Caco-2 (cell line): ENCODE data around the gene THNSL1. TPM values are rescaled to one million over a fixed set of nuclear protein-coding genes. Genes with fewer than 3 reads are reported as not detected.

Source experiments
- BruUV-seq: library from RNA; stranded (reverse); fragments of 400-500 nt; replicated peaks from 2 replicates; lab custom pipeline; 2021; lab: Mats Ljungman, UMichigan
- CTCF ChIA-PET: fragments of 300-600 bp; sonication (Branson Sonifier 250); formaldehyde crosslinking; loops from one replicate; lab custom pipeline; 2022; ENCODE audit warnings: antibody characterized with exemption; lab: Charles Lee
- POLR2A ChIA-PET: fragments of 300-600 bp; sonication (Branson Sonifier 250); formaldehyde crosslinking; loops from one replicate; lab custom pipeline; 2022; ENCODE audit warnings: antibody characterized with exemption; lab: Charles Lee
- DNase-seq, 2 experiments: peaks; one replicate each; pipeline versions ENCODE4 v3.0.0 to v3.0.0-alpha.2; 2020 to 2022
- H3K27me3 ChIP-seq: replicated peaks from 2 replicates; pipeline ENCODE4 v1.6.0; 2011; ENCODE audit warnings: low read length; ENCODE audit not compliant: control insufficient read depth, insufficient read depth
- H3K36me3 ChIP-seq: 2 replicates; pipeline ENCODE4 v1.5.1; 2011; ENCODE audit warnings: low read length; ENCODE audit not compliant: control insufficient read depth, insufficient read depth
- H3K4me1 ChIP-seq: fragments of 250-450 bp; sonication (Bioruptor Pico); 2 replicates; pipeline ENCODE4 v1.5.1; 2020; ENCODE audit warnings: mild to moderate bottlenecking
- H3K4me3 ChIP-seq: 2 replicates; pipeline ENCODE4 v1.5.1; 2011; ENCODE audit warnings: low read depth, mild to moderate bottlenecking, control low read depth, low read length
- H3K9me3 ChIP-seq: fragments of 250-450 bp; sonication (Bioruptor Pico); 2 replicates; pipeline ENCODE4 v1.5.1; 2020; ENCODE audit warnings: mild to moderate bottlenecking, moderate library complexity
- H3K27ac Mint-ChIP-seq: one replicate; pipeline ENCODE4 v1.8.0; 2022; ENCODE audit warnings: mixed read lengths; ENCODE audit not compliant: unreplicated experiment
- H3K27me3 Mint-ChIP-seq: one replicate; pipeline ENCODE4 v1.8.0; 2022; ENCODE audit warnings: mixed read lengths; ENCODE audit not compliant: insufficient read depth, unreplicated experiment
- H3K36me3 Mint-ChIP-seq: one replicate; pipeline ENCODE4 v1.8.0; 2022; ENCODE audit warnings: mild to moderate bottlenecking, mixed read lengths; ENCODE audit not compliant: insufficient read depth, unreplicated experiment
- H3K4me1 Mint-ChIP-seq: one replicate; pipeline ENCODE4 v1.8.0; 2022; ENCODE audit warnings: low read depth, mixed read lengths; ENCODE audit not compliant: unreplicated experiment
- H3K4me3 Mint-ChIP-seq: one replicate; pipeline ENCODE4 v1.8.0; 2022; ENCODE audit warnings: mild to moderate bottlenecking, moderate library complexity, mixed read lengths; ENCODE audit not compliant: unreplicated experiment
- H3K9me3 Mint-ChIP-seq: one replicate; pipeline ENCODE4 v1.8.0; 2022; ENCODE audit warnings: mixed read lengths; ENCODE audit not compliant: unreplicated experiment
- CTCF ChIP-seq, 2 experiments: fragments of 200-600 bp in 1 of 2; IDR thresholded peaks; 1 replicate in 1 of 2; 2 replicates in 1 of 2; pipeline versions ENCODE4 v1.5.1 to v1.8.0; 2011 to 2022; ENCODE audit warnings: antibody characterized with exemption in 1 of 2, control low read depth in 1 of 2, inconsistent platforms in 1 of 2, low read depth in 1 of 2, low read length in 1 of 2, mild to moderate bottlenecking in 1 of 2, moderate library complexity in 1 of 2; ENCODE audit not compliant: insufficient read depth in 1 of 2, severe bottlenecking in 1 of 2, unreplicated experiment in 1 of 2
- intact Hi-C: fragments of 100-400 bp; cut with micrococcal nuclease; formaldehyde crosslinking; loops from one replicate; pipeline ENCODE4 v1.10.0; 2022; ENCODE audit not compliant: unreplicated experiment
- total RNA-seq: library from RNA; stranded (reverse); gene quantifications from 2 replicates; pipeline ENCODE4 v1.2.3, GENCODE V29; 2022

Gene THNSL1
- total RNA-seq, 1 experiment from 2014 or later: 6.3 TPM

- no peaks in the 10 kb centered on the region for H3K36me3 ChIP-seq
- no peaks in the 10 kb centered on the region; the same call in 1 of the 2 replicates for H3K4me1 ChIP-seq
- peaks cover 12% of the 10 kb centered on the region for H3K9me3 Mint-ChIP-seq
- POLR2A ChIA-PET: interaction anchor here (0.5 kb wide), 1 partner anchor 1129 kb away, joined by 4 read pairs; no protein-coding TSS in a partner anchor
- no TSS peak for BruUV-seq
- peaks cover 9% of the 10 kb centered on the region for H3K9me3 ChIP-seq
- peaks cover 4% of the 10 kb centered on the region for H3K36me3 Mint-ChIP-seq
- no peak overlapping the region for H3K4me3 Mint-ChIP-seq
- H3K4me3 ChIP-seq: no peak overlapping the region
- intact Hi-C loops: no loop called here
- TF ChIP-seq CTCF (IDR thresholded peaks at IDR 0.05; ENCODE audit: insufficient read depth in 1 of 2, low read depth in 1 of 2, low read length in 1 of 2, severe bottlenecking in 1 of 2, unreplicated experiment in 1 of 2): no peak
- H3K27me3 ChIP-seq: no peaks in the 10 kb centered on the region
- no peaks in the 10 kb centered on the region for H3K27me3 Mint-ChIP-seq
- no peak for DNase-seq
- CTCF ChIA-PET: no interaction called here
- no peaks in the 10 kb centered on the region for H3K4me1 Mint-ChIP-seq
- H3K27ac Mint-ChIP-seq: no peak overlapping the region
Measured at GRCh38 chr10:25050402-25050801, 34.0 kb downstream of the THNSL1 start.

GRCh38 chr10:25052012-25052411 lies 35.6 kb downstream of the THNSL1 start:
- TF ChIP-seq CTCF (IDR thresholded peaks at IDR 0.05; ENCODE audit: insufficient read depth in 1 of 2, low read depth in 1 of 2, low read length in 1 of 2, severe bottlenecking in 1 of 2, unreplicated experiment in 1 of 2): no peak
- H3K36me3 Mint-ChIP-seq: peaks cover 4% of the 10 kb centered on the region
- H3K4me3 Mint-ChIP-seq: no peak overlapping the region
- peaks cover 3% of the 10 kb centered on the region for H3K4me1 Mint-ChIP-seq
- no peaks in the 10 kb centered on the region for H3K36me3 ChIP-seq
- H3K4me1 ChIP-seq: no peaks in the 10 kb centered on the region; the same call in 1 of the 2 replicates
- CTCF ChIA-PET: interaction anchor here (1.4 kb wide), 1 partner anchor 29 kb away, joined by 3 read pairs; no protein-coding TSS in a partner anchor
- no peaks in the 10 kb centered on the region for H3K27me3 ChIP-seq
- no TSS peak for BruUV-seq
- H3K9me3 Mint-ChIP-seq: peaks cover 12% of the 10 kb centered on the region
- no peak overlapping the region for H3K4me3 ChIP-seq
- H3K27me3 Mint-ChIP-seq: no peaks in the 10 kb centered on the region
- no peak for DNase-seq
- POLR2A ChIA-PET: no interaction called here
- H3K9me3 ChIP-seq: peaks cover 9% of the 10 kb centered on the region
- intact Hi-C loops: no loop called here
- H3K27ac Mint-ChIP-seq: no peak overlapping the region

DNA sequence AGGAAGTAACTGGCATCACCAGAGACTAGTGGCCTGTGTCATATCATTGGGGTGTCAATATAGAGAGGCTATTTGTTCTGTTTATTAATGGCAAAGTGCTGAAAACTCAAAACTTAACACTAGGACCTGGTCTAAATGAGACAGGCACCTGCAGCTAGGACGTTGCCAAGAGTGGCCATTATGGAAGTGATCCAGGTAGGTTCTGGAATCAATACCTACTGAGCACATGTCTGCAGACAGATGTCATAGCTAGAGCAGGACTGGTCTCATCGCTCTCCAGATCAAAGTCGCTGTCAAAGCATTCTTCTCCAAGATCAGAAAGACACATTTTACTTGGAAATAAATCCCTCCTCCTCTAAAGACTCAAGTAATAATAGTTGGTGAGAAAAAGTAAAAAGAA lies 40.3 kb downstream of the THNSL1 start:
- H3K27ac Mint-ChIP-seq: no peak overlapping the region
- intact Hi-C loops: no loop called here
- H3K4me1 ChIP-seq: peaks cover 26% of the 10 kb centered on the region
- peaks cover under 1% of the 10 kb centered on the region for H3K9me3 ChIP-seq
- CTCF ChIA-PET: interaction anchor here (1.4 kb wide), 1 partner anchor 25 kb away, joined by 6 read pairs; no protein-coding TSS in a partner anchor
- no peaks in the 10 kb centered on the region for H3K9me3 Mint-ChIP-seq
- no peak overlapping the region for H3K4me3 ChIP-seq
- no peaks in the 10 kb centered on the region for H3K27me3 ChIP-seq
- H3K36me3 Mint-ChIP-seq: peaks cover 19% of the 10 kb centered on the region
- BruUV-seq: no TSS peak
- no peak overlapping the region for H3K4me3 Mint-ChIP-seq
- TF ChIP-seq CTCF (IDR thresholded peaks at IDR 0.05; ENCODE audit: insufficient read depth in 1 of 2, low read depth in 1 of 2, low read length in 1 of 2, severe bottlenecking in 1 of 2, unreplicated experiment in 1 of 2): no peak
- no peak for DNase-seq
- POLR2A ChIA-PET: no interaction called here
- no peaks in the 10 kb centered on the region for H3K36me3 ChIP-seq
- H3K4me1 Mint-ChIP-seq: peaks cover 30% of the 10 kb centered on the region
- H3K27me3 Mint-ChIP-seq: no peaks in the 10 kb centered on the region
